Ovary (tissue), 9 donors: ENCODE measurements around the gene PHACTR1. TPM values are rescaled to one million over a fixed set of nuclear protein-coding genes. Genes with fewer than 3 reads are reported as not detected.

Experiments used
- DNase-seq, 5 donors: peaks; one replicate each; pipeline ENCODE4 v3.0.0-alpha.2; 2019 to 2020
- H3K27ac ChIP-seq, 2 donors: fragments of 200-600 bp; one replicate each; pipeline versions ENCODE4 v1.5.1 to v1.8.0; 2019 to 2022
- H3K27me3 ChIP-seq: fragments of 200-600 bp; one replicate; pipeline ENCODE4 v1.8.0; 2022
- H3K36me3 ChIP-seq: fragments of 200-600 bp; sonication (generic); one replicate; pipeline ENCODE4 v1.5.1; 2019
- H3K4me1 ChIP-seq: one replicate; pipeline ENCODE4 v1.8.1; 2013; ENCODE audit warnings: mild to moderate bottlenecking, moderate library complexity; ENCODE audit not compliant: insufficient read depth
- H3K4me3 ChIP-seq: fragments of 200-600 bp; sonication (generic); one replicate; pipeline ENCODE4 v1.5.1; 2017
- H3K9me3 ChIP-seq, 2 donors: fragments of 200-600 bp in 1 of 2; sonication (generic) in 1 of 2; one replicate each; pipeline versions ENCODE4 v1.5.1 to v1.8.1; 2013 to 2019; ENCODE audit warnings: mild to moderate bottlenecking in 1 of 2, moderate library complexity in 1 of 2
- EP300 ChIP-seq: sonication (generic); formaldehyde crosslinking; IDR thresholded peaks from one replicate; pipeline ENCODE4 v1.6.1; 2017; ENCODE audit warnings: antibody characterized with exemption
- POLR2A ChIP-seq: fragments of 450-650 bp; IDR thresholded peaks from one replicate; pipeline ENCODE4 v1.6.1; 2017; ENCODE audit warnings: antibody characterized with exemption, mild to moderate bottlenecking, moderate library complexity
- WGBS, 3 donors: extraction: QIAGEN DNeasy Blood & Tissue Kit in 1 of 3; methylation state at CpG; one replicate each; pipeline versions ENCODE4 v1.1.5 to v1.1.7; 2013 to 2017; 5-methylcytosine and 5-hydroxymethylcytosine counted together
- intact Hi-C, 4 donors: fragments of 100-400 bp; cut with DNase I; formaldehyde crosslinking; loops; one replicate each; pipeline versions ENCODE4 v1.11.0 to v1.15.1; 2022 to 2023
- polyA plus RNA-seq, 2 donors: library from polyadenylated mRNA; stranded (reverse); fragments of 200-250 nt in 1 of 2; fragments of 350-450 nt in 1 of 2; fragmentation: Illumina TruSeq in 1 of 2; extraction: RNeasy Lipid Tissue Mini Kit (QIAGEN cat#74804) in 1 of 2; gene quantifications; one replicate each; pipeline ENCODE4 v1.2.3, GENCODE V29; 2013 to 2014
- total RNA-seq, 7 donors: library from RNA; depleted of rRNA in 2 of 7; stranded (reverse); fragments of >200 nt in 2 of 7; fragmentation: NEBNext Ultra II Directional in 3 of 7; extraction: Animal tissue kit (Norgen Biotek cat#: 25700) in 3 of 7; gene quantifications; one replicate each; pipeline versions ENCODE4 v1.1.0 to v1.2.4, GENCODE V29; 2016 to 2023
- TF ChIP-seq, protein P1 (sequence below), 3 donors: fragments of 450-650 bp in 2 of 3; fragments of 200-600 bp in 1 of 3; IDR thresholded peaks; one replicate each; pipeline versions ENCODE4 v1.5.1 to v1.8.0; 2016 to 2022; ENCODE audit warnings: antibody characterized with exemption in 3 of 3, mild to moderate bottlenecking in 1 of 3
- donor health status: DM: no; HTN: no; CAD: no; lungs with moderate emphysema.
- donor health status: DM: no; HTN: no; CAD: no.
- donor health status: Bipolar disorder and iron deficiency.
- donor health status: DM: yes; HTN: yes; CAD: no.
- donor health status: DM: no; HTN: no; CAD: no.
- donor health status: DM: yes; HTN: yes; CAD: no.

PHACTR1 gene
- total and polyA plus RNA-seq, 9 donors: 0.48 to 10.9 (median 3.7) TPM

DNA sequence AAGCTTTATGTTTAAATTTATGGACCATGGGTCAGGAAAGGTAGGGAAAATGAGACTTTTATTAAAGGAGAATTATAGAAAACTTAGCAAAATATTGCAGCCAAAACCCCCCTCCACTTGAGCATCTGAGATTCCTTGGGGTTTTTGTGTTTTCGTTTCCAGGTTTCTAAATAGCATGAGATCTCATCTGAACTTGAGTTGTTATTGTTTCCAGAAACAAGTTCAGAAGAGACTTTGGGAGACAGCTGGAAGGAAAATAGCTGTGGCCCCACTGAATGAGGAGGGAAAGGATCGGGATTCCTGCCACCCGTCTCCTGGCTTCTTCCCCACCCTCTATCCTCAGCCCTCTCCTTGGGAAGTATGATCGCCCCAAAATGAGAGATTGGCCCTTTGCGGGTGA lies 536.2 kb downstream of the PHACTR1 start:
- Histone ChIP-seq H3K27ac (no peak overlapping the region), H3K27me3 (no peaks in the 10 kb centered on the region), H3K36me3 (no peaks in the 10 kb centered on the region), H3K9me3 (no peaks in the 10 kb centered on the region), H3K4me1 (no peaks in the 10 kb centered on the region), H3K4me3 (no peak overlapping the region)
- 59 to 76% (median 65%) methylated on average over 5 of the region's 5 CpGs for WGBS, 3 donors
- no peak for DNase-seq
- intact Hi-C loops: no loop called here
- TF ChIP-seq POLR2A: no peak
- no peak for TF ChIP-seq EP300
- TF ChIP-seq, protein P1, sequence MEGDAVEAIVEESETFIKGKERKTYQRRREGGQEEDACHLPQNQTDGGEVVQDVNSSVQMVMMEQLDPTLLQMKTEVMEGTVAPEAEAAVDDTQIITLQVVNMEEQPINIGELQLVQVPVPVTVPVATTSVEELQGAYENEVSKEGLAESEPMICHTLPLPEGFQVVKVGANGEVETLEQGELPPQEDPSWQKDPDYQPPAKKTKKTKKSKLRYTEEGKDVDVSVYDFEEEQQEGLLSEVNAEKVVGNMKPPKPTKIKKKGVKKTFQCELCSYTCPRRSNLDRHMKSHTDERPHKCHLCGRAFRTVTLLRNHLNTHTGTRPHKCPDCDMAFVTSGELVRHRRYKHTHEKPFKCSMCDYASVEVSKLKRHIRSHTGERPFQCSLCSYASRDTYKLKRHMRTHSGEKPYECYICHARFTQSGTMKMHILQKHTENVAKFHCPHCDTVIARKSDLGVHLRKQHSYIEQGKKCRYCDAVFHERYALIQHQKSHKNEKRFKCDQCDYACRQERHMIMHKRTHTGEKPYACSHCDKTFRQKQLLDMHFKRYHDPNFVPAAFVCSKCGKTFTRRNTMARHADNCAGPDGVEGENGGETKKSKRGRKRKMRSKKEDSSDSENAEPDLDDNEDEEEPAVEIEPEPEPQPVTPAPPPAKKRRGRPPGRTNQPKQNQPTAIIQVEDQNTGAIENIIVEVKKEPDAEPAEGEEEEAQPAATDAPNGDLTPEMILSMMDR (IDR thresholded peaks at IDR 0.05): no peak

DNA sequence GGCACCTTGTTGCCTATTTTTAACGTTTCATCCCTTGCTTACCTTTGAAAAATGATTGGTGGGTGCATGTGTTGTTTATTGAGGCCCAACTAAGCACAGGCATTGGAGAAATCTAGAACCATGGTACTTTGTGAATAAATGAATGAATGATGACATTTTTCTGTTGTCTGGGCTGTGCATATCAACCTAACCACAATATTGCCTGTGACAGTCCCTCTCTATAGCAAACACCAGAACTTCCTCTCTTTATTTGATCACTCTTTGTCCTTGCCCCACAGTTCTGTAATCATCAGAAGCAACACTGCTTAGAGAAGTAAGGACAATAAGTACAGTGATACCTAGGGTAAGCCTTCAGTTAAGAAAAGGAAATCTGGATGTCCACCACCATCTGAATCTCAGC lies 536.7 kb downstream of the PHACTR1 start:
- H3K4me3 ChIP-seq: no peak overlapping the region
- TF ChIP-seq, protein P1 (IDR thresholded peaks at IDR 0.05): no peak
- no peak for TF ChIP-seq POLR2A
- TF ChIP-seq EP300: no peak
- H3K36me3 ChIP-seq: no peaks in the 10 kb centered on the region
- no peak for DNase-seq
- no peaks in the 10 kb centered on the region for H3K9me3 ChIP-seq
- no peaks in the 10 kb centered on the region for H3K4me1 ChIP-seq
- H3K27me3 ChIP-seq: no peaks in the 10 kb centered on the region
- H3K27ac ChIP-seq: no peak overlapping the region
- 63 to 69% (median 64%) methylated on average over 1 of the region's 1 CpG for WGBS, 3 donors
- intact Hi-C loops: no loop called here

DNA sequence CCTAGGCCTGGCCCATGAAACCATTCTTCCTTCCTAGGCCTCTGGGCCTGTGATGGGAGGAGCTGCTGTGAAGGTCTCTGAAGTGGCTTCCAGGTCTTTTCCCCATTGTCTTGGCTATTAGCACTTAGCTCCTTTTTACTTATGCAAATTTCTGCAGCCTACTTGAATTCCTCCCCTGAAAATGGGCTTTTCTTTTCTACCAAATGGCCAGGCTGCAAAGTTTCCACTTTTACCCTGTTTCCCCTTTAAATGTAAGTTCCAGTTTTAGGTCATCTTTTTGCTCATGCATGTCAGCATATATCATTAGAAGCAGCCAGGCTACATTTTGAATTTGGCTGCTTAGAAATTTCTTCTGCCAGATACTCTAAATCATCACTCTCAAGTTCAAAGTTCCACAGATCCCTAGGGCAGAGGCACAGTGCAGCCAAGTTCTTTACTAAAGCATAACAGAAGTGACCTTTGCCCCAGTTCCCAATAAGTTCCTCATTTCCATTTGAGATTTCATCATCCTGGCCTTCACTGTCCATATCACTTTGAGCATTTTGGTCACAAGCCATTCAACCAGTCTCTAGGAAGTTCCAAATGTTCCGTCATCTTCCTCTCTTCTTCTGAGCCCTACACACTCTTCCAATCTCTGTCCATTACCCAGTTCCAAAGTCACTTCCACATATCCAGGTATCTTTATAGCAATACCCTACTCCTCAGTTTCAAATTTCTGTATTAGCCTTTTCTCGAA lies 539.9 kb downstream of the PHACTR1 start:
- DNase-seq: no peak
- 85 to 93% (median 92%) methylated on average over 2 of the region's 2 CpGs for WGBS, 3 donors
- Histone ChIP-seq H3K27me3 (no peaks in the 10 kb centered on the region), H3K36me3 (no peaks in the 10 kb centered on the region), H3K9me3 (no peaks in the 10 kb centered on the region), H3K27ac (no peak overlapping the region), H3K4me3 (no peak overlapping the region), H3K4me1 (no peaks in the 10 kb centered on the region)
- intact Hi-C loops: no loop called here
- TF ChIP-seq POLR2A: no peak
- TF ChIP-seq, protein P1 (IDR thresholded peaks at IDR 0.05): no peak
- no peak for TF ChIP-seq EP300

DNA sequence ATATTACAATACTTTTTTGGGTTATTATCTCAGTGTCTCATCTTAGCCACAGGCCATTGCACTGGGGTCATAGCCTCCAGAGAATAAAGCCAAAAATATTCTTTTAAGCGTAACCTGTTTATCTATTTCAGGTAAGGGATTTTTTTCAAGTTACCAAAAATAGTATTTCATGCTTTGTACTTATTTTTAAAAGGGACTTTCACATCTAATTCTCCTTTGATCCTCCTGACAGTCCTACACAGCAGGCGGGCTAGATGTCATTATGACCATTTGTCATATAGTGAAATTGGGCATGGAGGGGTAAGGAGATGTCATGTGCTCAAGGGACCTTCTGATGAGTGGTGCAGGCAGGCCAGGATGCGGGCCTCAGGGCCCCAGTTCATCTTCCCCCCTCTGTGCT lies 542.8 kb downstream of the PHACTR1 start:
- Histone ChIP-seq H3K27ac (no peak overlapping the region), H3K9me3 (no peaks in the 10 kb centered on the region), H3K27me3 (no peaks in the 10 kb centered on the region), H3K36me3 (no peaks in the 10 kb centered on the region), H3K4me1 (no peaks in the 10 kb centered on the region), H3K4me3 (no peak overlapping the region)
- TF ChIP-seq EP300: no peak
- WGBS, 3 donors: 92 to 98% (median 94%) methylated on average over 3 of the region's 3 CpGs
- DNase-seq: no peak
- intact Hi-C loops: no loop called here

DNA sequence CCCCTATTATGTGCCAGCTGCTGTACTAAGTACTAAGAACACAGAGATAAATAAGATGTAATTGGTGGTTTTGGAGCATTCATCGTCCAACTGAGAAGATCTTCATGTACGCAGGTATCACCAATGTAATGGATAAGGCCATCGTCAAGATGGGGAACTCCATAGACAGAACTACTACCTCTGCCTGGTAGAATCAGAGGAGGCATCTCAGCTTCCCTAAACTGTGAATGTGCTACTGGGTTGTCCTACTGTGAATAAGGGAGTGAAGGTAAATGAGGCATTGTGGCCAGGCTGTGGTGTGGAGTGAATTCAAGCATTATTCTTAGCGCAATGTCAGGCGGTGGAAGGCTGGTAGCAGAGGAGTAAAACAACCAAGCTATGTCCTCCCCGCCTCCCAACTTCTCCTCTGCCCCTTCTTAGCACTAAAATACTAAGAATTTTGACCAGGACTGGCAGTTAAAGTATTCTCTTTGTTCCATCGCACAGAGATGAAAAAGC lies 543.6 kb downstream of the PHACTR1 start:
- intact Hi-C loops: no loop called here
- Histone ChIP-seq H3K36me3 (no peaks in the 10 kb centered on the region), H3K27me3 (no peaks in the 10 kb centered on the region), H3K4me1 (no peaks in the 10 kb centered on the region), H3K27ac (no peak overlapping the region), H3K4me3 (no peak overlapping the region), H3K9me3 (no peaks in the 10 kb centered on the region)
- no peak for DNase-seq
- TF ChIP-seq POLR2A (no peak), EP300 (no peak)
- WGBS, 3 donors: 93% methylated on average over 7 of the region's 7 CpGs
